ENCODE results near the gene DNAAF6.
A peak's percentile ranks its signal among the peaks of the same experiment; 100 is the strongest.
"Not testable (repeated sequence)": the region's sequence is repeated elsewhere in the genome, so short reads cannot be mapped to it uniquely, and the experiment has no call there.

Gene DNAAF6

GRCh38 chrX:107205770-107206696 is at the start of gene DNAAF6, which contains the start of gene NUP62CL:
DNAAF6 (plus strand) TSS chrX:107206611; CDS start chrX:107212876, 6,265 bp downstream.
NUP62CL (minus strand) TSS chrX:107206433; CDS start chrX:107175146, 31,287 bp downstream.
- DNase-seq, result peak; percentile 43

GRCh38 chrX:107157618-107158017 is 48.8 kb upstream of the DNAAF6 start:
- not testable (repeated sequence) for DNase-seq

GRCh38 chrX:107167163-107167921 is 39.1 kb upstream of the DNAAF6 start:
- no peak for DNase-seq

GRCh38 chrX:107168257-107168656 is 38.2 kb upstream of the DNAAF6 start:
- no peak for DNase-seq

- no peak for DNase-seq
Observed at GRCh38 chrX:107168712-107169111, 37.7 kb upstream of the DNAAF6 start.

GRCh38 chrX:107171369-107172102 is 34.9 kb upstream of the DNAAF6 start:
- no peak for DNase-seq

- DNase-seq, result no peak
Observed at GRCh38 chrX:107197319-107197718, 9.1 kb upstream of the DNAAF6 start.

GRCh38 chrX:107198074-107198473 is 8.3 kb upstream of the DNAAF6 start:
- not testable (repeated sequence) for DNase-seq

GRCh38 chrX:107199491-107199890 is 6.9 kb upstream of the DNAAF6 start:
- DNase-seq, result no peak

GRCh38 chrX:107204068-107204605 is 2.3 kb upstream of the DNAAF6 start:
- DNase-seq, result no peak

- no peak for DNase-seq
Observed at GRCh38 chrX:107206697-107207065, 270 bp downstream of the DNAAF6 start.

- DNase-seq, result no peak
Observed at GRCh38 chrX:107207089-107207488, 678 bp downstream of the DNAAF6 start.

GRCh38 chrX:107207943-107208342 is 1.5 kb downstream of the DNAAF6 start:
- no peak for DNase-seq

- no peak for DNase-seq
Observed at GRCh38 chrX:107213477-107213876, 7.1 kb downstream of the DNAAF6 start.

- DNase-seq, result no peak
Observed at GRCh38 chrX:107226757-107227156, 20.3 kb downstream of the DNAAF6 start.

GRCh38 chrX:107227780-107228485 is 21.5 kb downstream of the DNAAF6 start:
- no peak for DNase-seq

- no peak for DNase-seq
Observed at GRCh38 chrX:107228486-107228819, 22.0 kb downstream of the DNAAF6 start.

- DNase-seq, result no peak
Observed at GRCh38 chrX:107272431-107272921, 66.1 kb downstream of the DNAAF6 start.

- DNase-seq, result no peak
Observed at GRCh38 chrX:107273795-107274194, 67.4 kb downstream of the DNAAF6 start.

GRCh38 chrX:107288676-107289075 is 82.3 kb downstream of the DNAAF6 start:
- no peak for DNase-seq

GRCh38 chrX:107290019-107290418 is 83.6 kb downstream of the DNAAF6 start:
- DNase-seq, result no peak

GRCh38 chrX:107293056-107293455 is 86.6 kb downstream of the DNAAF6 start:
- no peak for DNase-seq

All from NCI-H2081 treated with DMSO at 0.1 percent for 48 hours (cell line).